ENCODE data around the gene SLC66A2.
A peak's percentile ranks its signal among the peaks of the same experiment; 100 is the strongest.

Gene SLC66A2

DNA sequence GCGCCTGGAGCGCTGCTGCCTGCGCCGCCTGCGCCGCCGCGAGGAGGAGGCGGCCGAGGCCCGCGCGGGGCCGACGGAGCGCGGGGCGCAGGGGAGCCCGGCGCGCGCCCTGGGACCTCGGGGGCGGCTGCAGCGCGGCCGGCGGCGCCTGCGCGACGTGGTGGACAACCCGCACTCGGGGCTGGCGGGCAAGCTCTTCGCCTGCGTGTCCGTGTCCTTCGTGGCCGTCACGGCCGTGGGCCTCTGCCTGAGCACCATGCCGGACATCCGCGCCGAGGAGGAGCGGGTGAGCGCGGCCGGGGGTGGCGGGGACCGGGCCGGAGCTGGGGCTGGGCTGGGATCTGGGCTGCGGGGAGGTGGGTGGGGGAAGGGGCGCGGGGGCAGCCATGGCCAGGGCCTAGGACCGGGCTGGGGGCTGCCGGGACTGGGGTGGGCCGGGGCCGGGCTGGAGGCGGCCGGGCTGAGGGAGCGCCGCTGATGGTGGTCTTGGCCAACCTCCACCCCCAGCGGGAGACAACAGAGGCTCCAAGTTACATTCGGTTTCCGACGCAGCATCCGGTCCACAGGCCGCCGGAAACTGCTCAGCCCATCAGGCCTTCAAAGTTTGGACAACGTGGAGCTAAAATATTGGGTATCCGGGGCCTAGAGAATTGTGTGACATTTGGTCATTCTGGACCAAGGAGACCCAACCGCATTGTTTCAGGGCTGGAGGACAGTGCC lies 87.3 kb downstream of the SLC66A2 start:
- no peak for DNase-seq

DNA sequence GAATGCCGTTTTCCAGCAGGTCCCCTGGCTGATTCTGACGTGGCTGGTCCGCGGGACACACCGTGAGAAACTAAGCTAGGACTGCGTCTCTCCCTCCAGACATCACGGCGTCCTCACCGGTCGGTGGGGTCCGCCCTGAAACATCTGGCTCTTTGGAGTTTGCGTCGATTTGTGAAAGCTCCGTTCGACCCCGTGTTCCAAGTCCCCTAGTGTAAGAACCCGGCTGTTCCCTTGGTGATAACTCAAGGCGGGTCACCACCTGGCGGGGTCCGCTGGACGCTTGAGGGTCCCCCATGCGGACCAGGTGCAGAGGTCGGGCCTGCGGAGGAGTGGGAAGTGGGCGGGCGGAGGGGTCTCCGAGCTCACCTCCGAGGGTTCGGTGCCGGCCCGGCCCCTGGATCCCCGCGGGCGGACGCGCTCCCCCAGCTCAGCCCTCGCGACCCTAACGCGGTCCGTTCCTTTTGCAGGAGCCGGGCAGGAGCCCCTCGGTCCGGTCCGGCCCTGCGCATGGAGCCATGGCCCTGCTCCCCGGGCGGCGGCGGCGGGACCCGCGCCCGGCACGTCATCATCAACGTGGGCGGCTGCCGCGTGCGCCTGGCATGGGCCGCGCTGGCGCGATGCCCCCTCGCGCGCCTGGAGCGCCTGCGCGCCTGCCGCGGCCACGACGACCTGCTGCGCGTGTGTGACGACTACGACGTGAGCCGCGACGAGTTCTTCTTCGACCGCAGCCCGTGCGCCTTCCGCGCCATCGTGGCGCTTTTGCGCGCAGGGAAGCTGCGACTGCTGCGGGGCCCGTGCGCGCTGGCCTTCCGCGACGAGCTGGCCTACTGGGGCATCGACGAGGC lies 88.1 kb downstream of the SLC66A2 start:
- no peak for DNase-seq

DNA sequence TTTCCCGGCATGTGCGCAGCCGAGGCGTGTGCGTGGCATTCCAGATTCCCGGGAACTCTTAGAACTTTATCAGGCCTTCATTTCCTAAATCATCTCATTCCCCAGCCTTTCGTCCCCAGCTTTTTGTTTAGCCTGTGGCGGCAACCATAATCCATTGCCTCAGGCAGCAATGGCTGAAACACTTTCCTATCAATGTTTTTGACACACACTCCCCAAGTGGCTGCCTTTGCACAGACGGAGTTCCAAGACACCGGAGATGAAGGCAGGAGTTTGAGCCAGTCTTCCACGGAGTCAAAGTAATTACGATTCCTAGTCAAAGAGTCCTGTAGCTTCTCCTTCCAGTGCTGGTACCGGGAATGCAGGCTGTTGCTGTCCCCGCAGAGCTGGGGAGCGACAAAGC lies 88.9 kb downstream of the SLC66A2 start:
- DNase-seq = no peak

DNA sequence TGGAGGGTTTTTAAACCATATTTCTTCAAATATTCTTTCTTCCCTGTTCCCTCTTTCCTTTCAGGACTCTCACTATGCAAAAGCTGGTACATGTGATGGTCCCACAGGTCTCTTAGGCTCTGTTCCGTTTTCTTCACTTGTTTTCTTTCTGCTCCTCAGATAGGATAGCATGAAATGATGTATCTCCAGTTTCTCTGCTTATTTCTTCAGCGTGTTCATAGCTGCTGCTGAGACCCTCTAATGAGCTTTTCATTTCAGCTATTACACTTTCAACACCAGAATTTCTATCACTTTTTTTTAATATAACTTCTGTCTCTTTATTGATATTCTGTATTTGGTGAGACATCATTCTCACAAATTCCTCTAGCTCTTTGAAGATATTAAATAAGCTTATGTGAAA lies 89.8 kb downstream of the SLC66A2 start:
- DNase-seq = no peak

DNA sequence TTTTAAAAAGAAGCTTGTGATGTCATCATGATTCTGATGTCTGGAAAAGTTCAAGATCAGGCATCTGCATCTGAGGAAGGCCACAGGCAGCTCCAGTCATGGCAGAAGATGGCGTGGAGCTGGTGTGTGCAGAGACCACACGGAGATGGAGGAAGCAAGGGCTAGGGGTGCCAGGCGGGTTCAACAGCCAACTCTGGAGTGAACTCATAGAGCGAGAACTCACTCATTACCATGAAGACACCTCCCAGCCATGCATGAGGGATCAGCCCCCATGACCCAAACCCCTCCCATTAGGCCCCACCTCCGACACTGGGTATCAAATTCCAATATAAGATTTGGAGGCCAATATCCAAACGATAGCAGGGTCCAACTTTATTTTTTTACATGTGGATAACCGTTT lies 92.1 kb downstream of the SLC66A2 start:
- DNase-seq = no peak

DNA sequence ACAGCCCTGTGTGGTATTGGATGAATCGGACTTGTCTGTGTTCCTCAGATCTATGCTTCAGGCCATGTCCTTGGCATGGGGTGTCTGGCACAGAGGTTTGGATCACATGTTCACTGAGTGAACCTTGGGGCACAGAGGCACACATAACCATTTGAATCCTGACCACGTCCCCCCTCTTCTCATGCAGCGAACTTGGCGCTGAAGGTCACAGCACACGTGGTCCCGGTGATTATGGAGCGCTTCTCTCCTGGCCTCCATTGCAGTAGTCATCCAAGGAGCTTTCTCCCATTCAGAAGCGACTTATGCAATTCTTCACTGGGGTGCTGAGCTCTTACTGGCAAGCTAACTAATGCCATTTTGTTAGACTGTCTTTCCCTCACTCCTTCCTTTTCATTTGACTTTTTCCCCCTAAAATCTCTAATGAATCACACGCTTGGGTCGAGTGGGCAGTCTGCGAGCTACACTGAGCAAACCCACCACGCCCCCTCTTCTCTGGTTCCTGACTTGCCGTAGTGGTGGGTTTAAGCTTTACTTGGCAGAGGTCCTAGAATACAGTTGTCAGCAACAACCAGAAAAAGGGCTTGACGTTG lies 94.3 kb downstream of the SLC66A2 start:
- DNase-seq = peak; percentile 38

DNA sequence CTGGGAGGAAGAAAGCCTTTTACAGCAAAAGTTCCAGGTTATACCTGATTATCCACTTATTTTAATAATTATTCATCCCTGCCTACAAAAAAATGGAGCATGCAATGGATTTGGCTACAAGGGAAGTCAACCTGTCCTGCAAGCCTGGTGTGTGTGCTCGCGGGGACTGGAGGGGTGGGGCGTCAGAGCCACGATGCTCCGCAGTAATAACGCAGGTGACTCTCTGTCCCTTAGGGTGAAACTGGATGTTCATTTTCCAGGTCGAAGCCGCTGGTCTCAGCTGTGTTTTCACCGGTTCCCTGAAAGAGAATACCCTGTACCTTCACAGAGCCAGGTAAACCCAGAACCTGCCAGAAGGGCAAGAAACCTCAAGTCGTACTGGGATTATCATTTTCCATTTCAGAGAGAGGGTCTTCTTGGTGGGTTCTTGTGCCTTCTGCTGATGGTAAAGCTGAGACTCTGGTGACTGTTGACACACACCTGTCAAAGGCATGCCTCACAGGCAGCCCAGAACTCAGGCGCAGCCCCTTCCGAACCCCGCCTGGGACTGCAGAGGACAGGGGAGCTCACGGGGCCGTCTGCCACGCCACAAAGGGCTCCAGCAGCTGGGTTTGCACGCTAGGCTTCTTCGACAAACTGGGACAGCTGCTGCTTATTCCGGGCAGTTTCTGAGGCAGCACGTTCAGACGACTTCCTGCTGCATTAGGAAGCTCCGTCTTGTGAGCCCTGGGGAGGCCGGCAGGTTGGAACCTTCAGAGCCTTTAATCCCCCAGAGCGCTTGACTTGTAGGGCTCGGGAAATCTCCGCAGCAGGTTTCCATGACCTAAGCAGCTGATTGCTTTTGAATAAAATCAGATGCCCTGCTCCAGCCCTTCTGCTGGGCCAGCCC lies 95.1 kb downstream of the SLC66A2 start:
- DNase-seq = peak; percentile 39

DNA sequence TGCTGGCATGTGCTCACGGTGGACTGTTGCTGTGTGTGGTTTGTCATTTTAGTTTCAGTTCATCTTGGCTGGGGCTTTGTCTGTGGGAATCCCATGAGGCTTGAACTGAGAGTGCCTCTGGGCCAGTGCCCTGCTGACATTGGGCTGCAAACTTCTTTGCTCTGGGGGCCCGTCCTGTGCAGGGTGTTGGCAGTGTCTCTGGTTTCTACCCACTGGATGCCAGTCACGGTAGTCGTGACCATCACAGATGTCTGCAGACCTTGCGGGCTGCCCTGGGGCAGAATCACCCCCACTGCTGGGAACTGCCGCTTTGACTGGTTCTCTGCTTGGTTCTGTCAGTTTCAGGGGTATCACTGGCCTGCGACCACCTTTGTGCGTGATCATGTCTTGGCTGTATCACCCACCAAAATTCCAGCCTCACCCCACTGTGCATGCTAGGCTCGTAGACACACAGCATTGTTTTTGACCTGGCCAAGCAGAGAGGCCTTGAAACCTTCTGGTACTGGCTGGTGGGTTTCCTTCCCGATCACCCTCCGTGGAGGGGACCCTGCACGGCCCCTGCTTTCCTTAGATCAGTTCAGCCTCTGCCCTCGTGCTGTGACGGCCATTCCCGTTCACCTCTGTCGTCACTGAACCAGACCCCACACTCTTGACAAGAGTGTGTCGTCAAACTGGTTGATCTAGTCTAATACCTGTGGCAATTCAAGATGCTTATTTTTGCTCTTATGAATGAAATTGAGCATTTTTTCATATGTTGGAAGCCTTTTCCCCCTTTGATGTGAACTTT lies 96.1 kb downstream of the SLC66A2 start:
- DNase-seq = no peak

DNA sequence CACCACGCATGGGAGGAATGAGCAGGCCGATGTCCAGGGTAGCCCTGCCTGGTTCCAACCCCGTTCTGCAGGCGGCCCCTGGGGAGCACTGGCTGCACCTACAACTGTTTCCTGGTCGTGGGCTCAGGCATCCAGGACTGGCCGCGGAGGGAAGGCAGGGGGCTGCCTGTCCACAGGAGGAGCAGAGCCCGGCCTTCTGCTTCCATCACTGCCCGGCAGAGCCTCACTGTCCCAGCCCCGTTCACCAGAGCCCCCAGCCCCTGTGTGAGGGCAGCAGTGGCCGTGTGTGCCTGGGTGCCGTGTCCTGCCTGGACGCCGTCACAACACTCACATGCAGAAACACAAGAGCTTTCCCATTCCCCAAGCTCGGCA lies 97.5 kb downstream of the SLC66A2 start:
- no peak for DNase-seq

DNA sequence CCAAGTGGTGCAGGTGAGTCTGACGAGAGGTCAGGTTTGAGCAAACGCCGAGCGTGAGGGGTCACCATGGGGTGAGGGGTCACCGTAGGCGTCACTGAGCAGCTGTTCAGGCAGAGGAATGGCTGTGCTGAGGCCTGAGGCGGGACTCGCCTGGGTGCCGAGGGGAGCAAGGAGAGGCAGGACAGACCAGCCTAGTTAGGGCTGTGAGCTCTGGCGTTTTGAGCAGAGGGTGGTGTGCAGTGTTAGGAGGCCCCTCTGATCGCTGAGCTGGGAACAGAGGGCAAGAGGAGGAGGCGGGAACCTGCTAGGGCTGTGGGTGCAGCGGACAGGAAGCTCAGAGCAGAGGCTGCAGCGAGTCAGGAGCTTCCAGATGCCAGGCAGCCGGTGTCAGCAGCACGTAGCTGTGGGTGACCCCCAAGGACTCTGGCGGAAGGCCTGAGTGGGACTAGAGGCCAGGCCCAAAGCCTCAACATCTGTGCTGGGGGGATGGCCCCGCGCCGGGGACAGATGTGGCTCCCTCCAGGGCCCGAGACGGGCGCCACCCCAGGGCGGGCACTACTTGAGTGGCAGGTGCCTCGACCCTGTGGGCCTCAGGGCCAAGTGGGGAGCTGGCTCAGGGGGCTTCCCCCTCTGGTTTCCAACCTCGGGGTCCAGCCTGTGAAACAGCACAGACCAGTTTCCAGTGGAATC lies 98.0 kb downstream of the SLC66A2 start:
- no peak for DNase-seq

DNA sequence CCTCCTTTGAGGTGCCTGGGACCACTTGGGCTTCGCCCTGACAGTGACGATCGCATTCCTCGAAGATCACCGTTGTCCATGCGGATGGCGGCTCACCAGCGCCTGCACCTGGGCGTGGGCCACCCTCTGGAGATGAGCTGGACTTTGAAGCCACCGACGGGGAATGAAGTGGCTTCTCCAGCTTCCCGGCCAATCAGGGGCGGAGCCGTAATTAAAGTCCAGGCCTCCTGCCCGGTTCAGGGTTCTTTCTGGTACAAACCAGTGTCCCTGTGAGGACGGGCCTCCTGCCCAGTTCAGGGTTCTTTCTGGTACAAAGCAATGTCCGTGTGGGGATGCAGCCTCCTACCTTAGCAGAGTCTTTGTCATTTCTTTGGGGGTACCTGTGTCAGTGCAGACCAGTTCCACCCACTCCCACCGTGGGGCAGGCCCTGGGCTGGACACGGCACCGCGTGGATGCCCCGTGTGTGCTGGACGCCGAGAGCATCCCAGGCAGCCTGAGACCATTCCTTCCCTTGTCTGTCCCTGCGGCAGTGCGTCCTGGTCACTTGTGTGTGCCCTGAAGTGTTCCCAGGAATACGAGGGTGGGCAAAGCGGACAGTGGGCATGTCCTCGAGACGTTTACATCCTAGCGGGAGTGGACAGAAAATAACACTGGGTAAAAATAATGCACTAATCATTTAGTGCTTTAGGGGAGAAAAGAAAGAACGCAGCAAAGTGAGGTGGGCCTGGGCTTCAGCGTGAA lies 98.7 kb downstream of the SLC66A2 start:
- no peak for DNase-seq
